Activated CD4-positive, alpha-beta memory T cell treated with anti-CD3 and anti-CD28 coated beads, Interleukin-2, amount 10 ng/mL, durations not matched to agents 7 days and 5 days (primary cell): ENCODE measurements around the gene MPDZ. TPM values are rescaled to one million over a fixed set of nuclear protein-coding genes. Genes with fewer than 3 reads are reported as not detected.

Experiments used
- CTCF ChIA-PET: fragments of 350-600 bp; sonication (Branson Sonifier 250); formaldehyde crosslinking; loops from one replicate; lab custom pipeline; 2021; ENCODE audit warnings: antibody characterized with exemption, inconsistent platforms; lab: Charles Lee
- POLR2A ChIA-PET: fragments of 350-600 bp; sonication (Branson Sonifier 250); formaldehyde crosslinking; loops from one replicate; lab custom pipeline; 2021; ENCODE audit warnings: antibody characterized with exemption; lab: Charles Lee
- DNase-seq: peaks from one replicate; pipeline ENCODE4 v3.0.0-alpha.2; 2020
- H3K27ac Mint-ChIP-seq: one replicate; pipeline ENCODE4 v1.8.0; 2021; ENCODE audit warnings: mild to moderate bottlenecking, mixed read lengths
- H3K27me3 Mint-ChIP-seq: one replicate; pipeline ENCODE4 v1.8.0; 2021; ENCODE audit warnings: mixed read lengths
- H3K36me3 Mint-ChIP-seq: one replicate; pipeline ENCODE4 v1.8.0; 2021; ENCODE audit warnings: low read depth, mixed read lengths
- H3K4me1 Mint-ChIP-seq: one replicate; pipeline ENCODE4 v1.8.0; 2021; ENCODE audit warnings: mixed read lengths
- H3K4me3 Mint-ChIP-seq: one replicate; pipeline ENCODE4 v1.8.0; 2021; ENCODE audit warnings: mild to moderate bottlenecking, mixed read lengths
- H3K9me3 Mint-ChIP-seq: one replicate; pipeline ENCODE4 v1.8.0; 2021; ENCODE audit warnings: mixed read lengths
- total RNA-seq, 2 experiments: library from RNA; stranded (reverse); gene quantifications; one replicate each; pipeline ENCODE4 v1.2.3, GENCODE V29; 2021

Gene MPDZ
- total RNA-seq, 2 experiments from 2014 or later = not detected

- ChIA-PET POLR2A (no interaction called here), CTCF (no interaction called here)
- Mint-ChIP-seq H3K27ac (no peak overlapping the region), H3K4me3 (no peak overlapping the region), H3K36me3 (no peaks in the 10 kb centered on the region), H3K9me3 (peaks cover 5% of the 10 kb centered on the region), H3K27me3 (no peaks in the 10 kb centered on the region), H3K4me1 (no peaks in the 10 kb centered on the region)
- no peak for DNase-seq
Measured at GRCh38 chr9:13107008-13107407, 172.5 kb downstream of the MPDZ start.

DNA sequence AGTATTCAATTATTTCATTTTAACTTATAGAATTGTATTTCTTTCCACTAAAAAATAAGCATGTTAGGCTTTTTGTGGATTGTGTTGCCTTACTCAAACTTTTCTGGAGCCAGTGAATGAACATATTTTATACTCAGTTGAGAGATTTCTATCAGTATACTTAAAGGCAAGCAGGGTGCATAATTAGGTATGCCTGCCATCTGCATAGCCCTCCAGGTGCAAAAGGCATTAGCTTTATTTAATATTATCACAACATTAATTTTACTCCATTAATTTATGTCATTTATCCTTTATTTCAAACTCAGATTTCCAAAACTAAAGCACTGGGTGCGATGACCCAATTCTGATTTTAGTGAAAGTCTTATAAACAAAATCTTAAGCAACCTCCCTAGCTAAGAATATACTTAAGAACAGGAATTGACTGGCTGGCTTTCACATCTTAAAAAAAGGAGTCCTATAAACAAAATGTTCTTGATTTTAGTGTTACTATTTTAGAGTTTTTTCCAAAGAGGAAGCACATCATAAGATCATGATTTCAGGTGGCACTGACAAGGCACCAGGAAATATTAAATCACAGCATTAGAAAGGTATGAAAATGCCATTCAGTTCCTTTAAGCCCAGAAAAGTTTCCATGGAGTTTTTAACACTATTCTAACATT lies 178.4 kb downstream of the MPDZ start:
- CTCF ChIA-PET = no interaction called here

DNA sequence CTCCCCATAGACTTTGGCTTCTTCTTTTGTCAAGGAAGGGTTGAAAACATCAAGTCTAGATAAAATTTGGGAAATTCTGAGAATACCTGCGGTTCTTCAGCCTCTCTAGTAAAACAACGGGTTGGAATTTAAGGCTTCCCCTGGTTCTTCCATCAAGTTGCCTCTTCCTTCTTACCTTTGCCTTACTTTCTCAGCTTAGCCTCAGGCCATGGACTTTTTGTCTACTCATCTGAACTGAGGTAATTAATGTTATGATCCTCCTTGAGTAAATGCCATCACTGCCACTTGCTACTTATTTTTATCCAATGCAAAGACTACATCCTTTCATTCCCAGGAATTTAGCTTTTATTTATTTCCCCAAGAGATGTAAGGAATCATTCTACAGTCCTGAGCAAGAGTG lies 184.4 kb downstream of the MPDZ start:
- no peak overlapping the region for H3K4me3 Mint-ChIP-seq
- CTCF ChIA-PET = no interaction called here
- POLR2A ChIA-PET = no interaction called here
- no peaks in the 10 kb centered on the region for H3K27me3 Mint-ChIP-seq
- H3K36me3 Mint-ChIP-seq = no peaks in the 10 kb centered on the region
- H3K9me3 Mint-ChIP-seq = no peaks in the 10 kb centered on the region
- no peak overlapping the region for H3K27ac Mint-ChIP-seq
- no peaks in the 10 kb centered on the region for H3K4me1 Mint-ChIP-seq
- no peak for DNase-seq

More for the DNA sequence above, 178.4 kb downstream of the MPDZ start:
- DNase-seq = no peak
- Mint-ChIP-seq H3K36me3 (no peaks in the 10 kb centered on the region), H3K4me3 (no peak overlapping the region), H3K27ac (no peak overlapping the region), H3K9me3 (peaks cover 5% of the 10 kb centered on the region), H3K27me3 (no peaks in the 10 kb centered on the region), H3K4me1 (no peaks in the 10 kb centered on the region)
- POLR2A ChIA-PET = no interaction called here

DNA sequence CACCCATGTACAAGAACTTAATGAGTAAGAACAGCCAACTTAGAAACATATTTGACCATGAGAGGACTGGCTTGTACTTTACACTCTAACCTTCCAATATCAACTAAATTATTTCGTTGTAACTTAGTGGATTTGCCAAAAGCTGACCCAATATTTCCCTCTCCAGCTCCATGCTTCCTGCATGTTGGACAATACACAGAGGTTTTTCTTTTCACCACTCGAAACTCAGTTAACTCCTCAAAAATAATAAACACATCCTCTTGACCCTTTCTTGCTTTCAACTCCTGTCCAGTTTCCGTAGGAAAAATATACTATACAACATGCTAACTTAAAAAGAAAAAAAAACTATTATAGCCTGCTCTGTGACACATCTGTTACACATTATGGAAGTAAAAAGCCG lies 188.9 kb downstream of the MPDZ start:
- CTCF ChIA-PET = interaction anchor here (1.5 kb wide), 1 partner anchor 13 kb away, joined by 6 read pairs; no protein-coding TSS in a partner anchor
- H3K36me3 Mint-ChIP-seq = no peaks in the 10 kb centered on the region
- DNase-seq = no peak
- H3K27me3 Mint-ChIP-seq = no peaks in the 10 kb centered on the region
- no peaks in the 10 kb centered on the region for H3K9me3 Mint-ChIP-seq
- POLR2A ChIA-PET = no interaction called here
- no peaks in the 10 kb centered on the region for H3K4me1 Mint-ChIP-seq
- no peak overlapping the region for H3K27ac Mint-ChIP-seq
- no peak overlapping the region for H3K4me3 Mint-ChIP-seq

GRCh38 chr9:13089666-13090065 lies 189.8 kb downstream of the MPDZ start:
- ChIA-PET POLR2A (no interaction called here), CTCF (interaction anchor here (1.2 to 1.5 kb wide), 2 partner anchors 12 to 19 kb away, joined by 3 to 6 read pairs; no protein-coding TSS in a partner anchor)
- Mint-ChIP-seq H3K27ac (no peak overlapping the region), H3K4me1 (no peaks in the 10 kb centered on the region), H3K4me3 (no peak overlapping the region), H3K36me3 (no peaks in the 10 kb centered on the region), H3K9me3 (no peaks in the 10 kb centered on the region), H3K27me3 (no peaks in the 10 kb centered on the region)
- no peak for DNase-seq

GRCh38 chr9:13088720-13089427 lies 190.6 kb downstream of the MPDZ start:
- ChIA-PET CTCF (interaction anchor here (0.6 to 1.5 kb wide), 3 partner anchors 11 to 149 kb away, joined by 3 to 6 read pairs (median 4); no protein-coding TSS in a partner anchor), POLR2A (no interaction called here)
- no peak for DNase-seq
- H3K9me3 Mint-ChIP-seq = peaks cover 4% of the 10 kb centered on the region
- no peaks in the 10 kb centered on the region for H3K36me3 Mint-ChIP-seq
- no peaks in the 10 kb centered on the region for H3K27me3 Mint-ChIP-seq
- no peak overlapping the region for H3K27ac Mint-ChIP-seq
- no peak overlapping the region for H3K4me3 Mint-ChIP-seq
- no peaks in the 10 kb centered on the region for H3K4me1 Mint-ChIP-seq

DNA sequence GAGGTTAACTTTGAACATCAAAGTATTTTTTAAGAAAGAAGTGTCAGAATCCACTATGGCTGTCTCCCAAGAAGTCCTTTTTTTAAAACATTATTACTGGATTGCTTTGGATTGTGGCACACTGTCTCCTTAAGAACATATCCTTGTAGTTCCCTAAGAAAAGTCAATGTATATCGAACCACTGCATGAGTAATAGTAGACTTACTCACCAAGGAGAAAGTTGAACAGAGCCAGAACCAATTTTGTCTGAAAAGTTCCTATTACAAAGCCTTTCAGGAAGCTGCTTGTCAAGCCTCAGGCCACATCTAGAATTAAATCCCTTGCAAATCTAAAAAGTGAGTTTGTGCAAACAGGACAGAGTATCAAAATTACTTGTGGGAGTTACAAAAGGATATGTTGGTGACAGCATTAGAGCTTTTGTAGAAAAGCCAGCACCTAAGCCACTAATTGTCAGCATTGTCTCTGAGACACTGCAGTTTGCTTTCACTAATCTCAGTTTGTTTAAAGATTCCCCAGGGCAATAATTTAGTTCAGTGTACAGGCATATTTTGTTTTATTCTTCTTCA lies 195.4 kb downstream of the MPDZ start:
- H3K36me3 Mint-ChIP-seq = no peaks in the 10 kb centered on the region
- H3K4me3 Mint-ChIP-seq = no peak overlapping the region
- H3K27me3 Mint-ChIP-seq = no peaks in the 10 kb centered on the region
- H3K27ac Mint-ChIP-seq = no peak overlapping the region
- ChIA-PET CTCF (no interaction called here), POLR2A (no interaction called here)
- no peak for DNase-seq
- H3K4me1 Mint-ChIP-seq = no peaks in the 10 kb centered on the region
- peaks cover 4% of the 10 kb centered on the region for H3K9me3 Mint-ChIP-seq

DNA sequence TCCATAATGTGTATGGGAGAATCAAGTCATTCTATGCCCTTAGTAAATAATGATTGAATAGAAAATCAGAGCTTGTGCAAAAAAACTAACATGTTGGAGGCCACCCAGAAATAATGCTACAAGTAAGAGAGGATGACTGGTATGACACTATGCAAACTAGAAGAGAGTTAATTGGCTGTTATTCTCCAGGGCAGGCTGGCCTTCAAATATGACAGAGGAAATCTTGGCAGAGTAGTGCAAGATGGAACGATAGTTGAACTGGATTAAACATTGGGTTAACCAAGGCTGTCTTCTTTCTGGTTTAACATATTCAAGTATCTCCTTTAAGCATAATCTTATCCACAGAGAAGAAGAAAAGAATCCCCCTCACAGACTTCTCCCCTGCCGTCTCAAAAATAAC lies 196.1 kb downstream of the MPDZ start:
- ChIA-PET POLR2A (no interaction called here), CTCF (no interaction called here)
- H3K4me1 Mint-ChIP-seq = no peaks in the 10 kb centered on the region
- H3K27me3 Mint-ChIP-seq = no peaks in the 10 kb centered on the region
- no peak overlapping the region for H3K4me3 Mint-ChIP-seq
- H3K36me3 Mint-ChIP-seq = no peaks in the 10 kb centered on the region
- H3K9me3 Mint-ChIP-seq = peaks cover 4% of the 10 kb centered on the region
- no peak for DNase-seq
- no peak overlapping the region for H3K27ac Mint-ChIP-seq

DNA sequence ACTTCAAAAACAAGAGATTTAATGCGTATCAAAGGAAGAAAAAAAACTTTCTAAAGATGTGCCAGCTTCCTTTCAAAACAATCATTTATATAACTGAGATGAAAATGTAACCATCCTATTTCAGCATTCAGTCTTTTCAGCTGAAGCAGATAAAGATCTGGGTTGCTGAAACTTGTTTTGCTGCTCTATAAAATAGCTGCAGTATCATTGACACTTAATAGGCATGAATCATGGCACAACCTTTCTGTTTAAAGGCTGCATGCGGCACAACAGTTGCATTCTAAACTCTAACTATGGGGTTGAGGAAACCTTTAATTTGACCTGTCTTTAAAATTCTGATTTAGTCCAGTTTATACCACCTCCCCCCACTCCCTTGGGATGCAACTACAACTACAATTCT lies 196.7 kb downstream of the MPDZ start:
- H3K27ac Mint-ChIP-seq = no peak overlapping the region
- no peaks in the 10 kb centered on the region for H3K36me3 Mint-ChIP-seq
- DNase-seq = no peak
- peaks cover 4% of the 10 kb centered on the region for H3K9me3 Mint-ChIP-seq
- H3K4me1 Mint-ChIP-seq = no peaks in the 10 kb centered on the region
- POLR2A ChIA-PET = no interaction called here
- no peak overlapping the region for H3K4me3 Mint-ChIP-seq
- no peaks in the 10 kb centered on the region for H3K27me3 Mint-ChIP-seq
- CTCF ChIA-PET = no interaction called here

DNA sequence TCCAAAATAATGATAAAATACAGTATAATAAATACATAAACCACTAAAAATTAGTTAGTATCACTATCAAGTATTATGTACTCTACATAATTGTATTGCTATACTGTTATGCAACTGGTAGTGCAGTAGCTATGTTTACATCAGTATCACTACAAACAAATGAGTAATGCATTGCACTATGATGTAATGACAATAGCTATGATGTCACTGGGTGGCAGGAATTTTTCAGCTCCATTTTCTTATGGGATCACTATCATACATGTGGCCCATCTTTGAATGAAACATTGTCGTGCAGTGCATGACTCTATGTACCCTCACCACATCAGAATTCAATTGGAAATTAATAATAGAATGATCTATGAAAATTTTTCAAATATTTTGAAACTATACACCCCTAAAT lies 201.3 kb downstream of the MPDZ start:
- H3K9me3 Mint-ChIP-seq = peaks cover 5% of the 10 kb centered on the region
- H3K27me3 Mint-ChIP-seq = no peaks in the 10 kb centered on the region
- no peak overlapping the region for H3K4me3 Mint-ChIP-seq
- H3K36me3 Mint-ChIP-seq = no peaks in the 10 kb centered on the region
- no peak overlapping the region for H3K27ac Mint-ChIP-seq
- ChIA-PET POLR2A (no interaction called here), CTCF (interaction anchor here (1.9 kb wide), 1 partner anchor 12 kb away, joined by 6 read pairs; no protein-coding TSS in a partner anchor)
- no peak for DNase-seq
- H3K4me1 Mint-ChIP-seq = no peaks in the 10 kb centered on the region

GRCh38 chr9:13076616-13077015 lies 202.9 kb downstream of the MPDZ start:
- no peaks in the 10 kb centered on the region for H3K36me3 Mint-ChIP-seq
- H3K4me1 Mint-ChIP-seq = no peaks in the 10 kb centered on the region
- no peak for DNase-seq
- no peaks in the 10 kb centered on the region for H3K27me3 Mint-ChIP-seq
- H3K4me3 Mint-ChIP-seq = no peak overlapping the region
- H3K9me3 Mint-ChIP-seq = peaks cover 5% of the 10 kb centered on the region
- CTCF ChIA-PET = interaction anchor here (1.9 kb wide), 1 partner anchor 13 kb away, joined by 6 read pairs; no protein-coding TSS in a partner anchor
- POLR2A ChIA-PET = no interaction called here
- H3K27ac Mint-ChIP-seq = no peak overlapping the region

DNA sequence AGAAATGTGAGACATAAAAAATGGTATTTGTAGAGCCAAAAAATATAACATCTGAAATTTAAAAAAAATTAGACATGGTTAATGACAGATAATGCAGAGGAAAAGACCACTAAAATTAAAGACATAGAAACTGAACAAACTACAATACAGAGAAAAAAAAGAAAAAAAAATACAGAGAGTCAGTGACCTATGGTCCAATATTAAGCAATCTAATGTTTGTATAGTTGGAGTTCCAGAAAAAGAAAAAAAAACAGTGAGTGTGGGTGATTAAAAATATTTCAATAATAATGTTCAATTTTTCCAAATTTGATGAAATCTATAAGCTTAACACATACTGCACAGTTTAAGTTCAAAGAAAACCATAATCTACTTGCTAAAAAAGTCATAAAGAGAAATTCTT lies 207.6 kb downstream of the MPDZ start:
- H3K27ac Mint-ChIP-seq = no peak overlapping the region
- POLR2A ChIA-PET = no interaction called here
- peaks cover 12% of the 10 kb centered on the region for H3K9me3 Mint-ChIP-seq
- no peaks in the 10 kb centered on the region for H3K36me3 Mint-ChIP-seq
- H3K4me3 Mint-ChIP-seq = no peak overlapping the region
- CTCF ChIA-PET = no interaction called here
- DNase-seq = no peak
- H3K4me1 Mint-ChIP-seq = no peaks in the 10 kb centered on the region
- H3K27me3 Mint-ChIP-seq = no peaks in the 10 kb centered on the region
